HEK293 (cell line): ENCODE measurements around the gene USP36.

Experiments
- CTCF ChIA-PET: fragments of 350-600 bp; formaldehyde crosslinking; extraction: SDS; loops from one replicate; lab custom pipeline; 2021; ENCODE audit warnings: antibody characterized with exemption; lab: Yijun Ruan, JAX
- POLR2A ChIA-PET: fragments of 300-600 bp; formaldehyde crosslinking; extraction: SDS; loops from one replicate; lab custom pipeline; 2020; ENCODE audit warnings: antibody characterized with exemption, inconsistent platforms; lab: Yijun Ruan, JAX
- H3K27ac ChIP-seq: fragments of 200-500 bp; sonication (Bioruptor generic); 2 replicates; pipeline ENCODE4 v1.5.1; 2014; ENCODE audit warnings: low read depth, low read length, control low read depth, inconsistent platforms; ENCODE audit errors: extremely low read depth
- H3K36me3 ChIP-seq, 2 experiments: fragments of 200-500 bp in 1 of 2; sonication (Bioruptor generic) in 1 of 2; 1 replicate in 1 of 2; 2 replicates in 1 of 2; pipeline ENCODE4 v1.5.1; 2014 to 2017; ENCODE audit warnings: inconsistent platforms in 2 of 2, low read length in 2 of 2; ENCODE audit not compliant: control insufficient read depth in 2 of 2, insufficient read depth in 1 of 2
- H3K4me1 ChIP-seq: fragments of 200-500 bp; sonication (Bioruptor generic); 2 replicates; pipeline ENCODE4 v1.5.1; 2014; ENCODE audit warnings: mild to moderate bottlenecking, low read length, inconsistent platforms; ENCODE audit not compliant: control insufficient read depth, insufficient read depth
- H3K4me3 ChIP-seq: 2 replicates; pipeline ENCODE4 v1.5.1; 2011; ENCODE audit warnings: low read depth, mild to moderate bottlenecking, control low read depth, low read length, moderate library complexity
- H3K9me3 ChIP-seq: fragments of 200-500 bp; sonication (Bioruptor generic); 2 replicates; pipeline ENCODE4 v1.5.1; 2014; ENCODE audit warnings: low read depth, low read length, inconsistent platforms; ENCODE audit not compliant: control insufficient read depth, insufficient read depth
- EGR2 ChIP-seq: fragments of 450-650 bp; formaldehyde crosslinking; IDR thresholded peaks from 2 replicates; pipeline ENCODE4 v1.5.1; 2016; ENCODE audit warnings: low read depth, missing biosample characterization, missing genetic modification characterization
- ELK4 ChIP-seq: IDR thresholded peaks from 2 replicates; pipeline ENCODE4 v1.6.1; 2011; ENCODE audit warnings: mild to moderate bottlenecking, low read depth, low read length, borderline replicate concordance
- GFI1B ChIP-seq: fragments of 450-650 bp; formaldehyde crosslinking; IDR thresholded peaks from 2 replicates; pipeline ENCODE4 v1.5.1; 2016; ENCODE audit warnings: missing biosample characterization, missing genetic modification characterization
- GLIS1 ChIP-seq: fragments of 450-650 bp; formaldehyde crosslinking; IDR thresholded peaks from 2 replicates; pipeline ENCODE4 v1.5.1; 2016; ENCODE audit warnings: missing biosample characterization, missing genetic modification characterization
- KLF9 ChIP-seq: fragments of 450-650 bp; formaldehyde crosslinking; IDR thresholded peaks from 2 replicates; pipeline ENCODE4 v1.5.1; 2016; ENCODE audit warnings: missing biosample characterization, missing genetic modification characterization, low read depth
- PBX3 ChIP-seq: sonication (generic); formaldehyde crosslinking; IDR thresholded peaks from 2 replicates; pipeline ENCODE4 v1.8.1; 2022; ENCODE audit warnings: mild to moderate bottlenecking, moderate library complexity, missing genetic modification reagents
- ZFHX2 ChIP-seq: fragments of 450-650 bp; formaldehyde crosslinking; conservative IDR thresholded peaks from 2 replicates; pipeline ENCODE4 v1.5.1; 2016; ENCODE audit warnings: missing biosample characterization, missing genetic modification characterization
- ZIC2 ChIP-seq: fragments of 450-650 bp; formaldehyde crosslinking; IDR thresholded peaks from 2 replicates; pipeline ENCODE4 v1.5.1; 2016; ENCODE audit warnings: missing biosample characterization, missing genetic modification characterization
- ZNF292 ChIP-seq: fragments of 450-650 bp; formaldehyde crosslinking; IDR thresholded peaks from 2 replicates; pipeline ENCODE4 v1.5.1; 2016; ENCODE audit warnings: low read depth, missing biosample characterization, missing genetic modification characterization, borderline replicate concordance
- ZNF341 ChIP-seq: fragments of 450-650 bp; formaldehyde crosslinking; IDR thresholded peaks from 2 replicates; pipeline ENCODE4; 2016; ENCODE audit warnings: low read depth, missing biosample characterization, missing genetic modification characterization
- ZNF416 ChIP-seq: fragments of 450-650 bp; formaldehyde crosslinking; IDR thresholded peaks from 2 replicates; pipeline ENCODE4 v1.5.1; 2016; ENCODE audit warnings: missing biosample characterization, missing genetic modification characterization
- ZNF426 ChIP-seq: fragments of 450-650 bp; formaldehyde crosslinking; IDR thresholded peaks from 2 replicates; pipeline ENCODE4 v1.5.1; 2017; ENCODE audit warnings: missing biosample characterization, missing genetic modification characterization, mild to moderate bottlenecking, inconsistent platforms, moderate library complexity
- ZNF513 ChIP-seq: fragments of 450-650 bp; IDR thresholded peaks from 2 replicates; pipeline ENCODE4 v1.5.1; 2018; ENCODE audit warnings: missing biosample characterization, missing genetic modification characterization
- ZNF585B ChIP-seq: fragments of 450-650 bp; formaldehyde crosslinking; IDR thresholded peaks from 2 replicates; pipeline ENCODE4 v1.5.1; 2016; ENCODE audit warnings: missing biosample characterization, missing genetic modification characterization
- ZNF624 ChIP-seq: fragments of 450-650 bp; formaldehyde crosslinking; IDR thresholded peaks from 2 replicates; pipeline ENCODE4 v1.5.1; 2017; ENCODE audit warnings: missing biosample characterization, missing genetic modification characterization
- ZNF701 ChIP-seq: fragments of 450-650 bp; formaldehyde crosslinking; IDR thresholded peaks from 2 replicates; pipeline ENCODE4 v1.5.1; 2016; ENCODE audit warnings: missing biosample characterization, missing genetic modification characterization
- ZNF785 ChIP-seq: fragments of 450-650 bp; formaldehyde crosslinking; IDR thresholded peaks from 2 replicates; pipeline ENCODE4 v1.5.1; 2016; ENCODE audit warnings: missing biosample characterization, missing genetic modification characterization
- ZNF830 ChIP-seq: fragments of 450-650 bp; IDR thresholded peaks from 2 replicates; pipeline ENCODE4 v1.5.0; 2018; ENCODE audit warnings: missing biosample characterization, missing genetic modification characterization, low read depth, mild to moderate bottlenecking, moderate library complexity

USP36 gene

GRCh38 chr17:78825696-78826095, 14.9 kb downstream of the USP36 start:
- CTCF ChIA-PET, result interaction anchor here (0.7 kb wide), 1 partner anchor 16 kb away, joined by 4 read pairs; no protein-coding TSS in a partner anchor

GRCh38 chr17:78824240-78824639, 16.4 kb downstream of the USP36 start:
- Histone ChIP-seq H3K9me3 (no peaks in the 10 kb centered on the region), H3K4me3 (no peak overlapping the region), H3K27ac (no peak overlapping the region)
- CTCF ChIA-PET, result no interaction called here
- POLR2A ChIA-PET, result no interaction called here
- TF ChIP-seq ZNF785 (tag by site-specific recombination), result no peak
- no peak for TF ChIP-seq ZNF830 (tag by site-specific recombination)
- no peak for TF ChIP-seq ZNF585B (tag by site-specific recombination)
- TF ChIP-seq KLF9, result no peak
- no peak for TF ChIP-seq ZFHX2 (tag by site-specific recombination)
- no peak for TF ChIP-seq PBX3 (CRISPR knock-in tag)
- TF ChIP-seq ZNF513 (tag by site-specific recombination), result no peak
- TF ChIP-seq ELK4, result no peak
- TF ChIP-seq ZNF426, result no peak
- TF ChIP-seq ZNF341 (tag by site-specific recombination), result no peak
- TF ChIP-seq, all 188 proteins: peak for 0
- Histone ChIP-seq H3K4me1 (no peaks in the 10 kb centered on the region), H3K36me3 (peaks cover 44 to 97% of the 10 kb centered on the region in 2 experiments)

More at GRCh38 chr17:78825696-78826095, 14.9 kb downstream of the USP36 start:
- H3K9me3 ChIP-seq, result no peaks in the 10 kb centered on the region
- no peak overlapping the region for H3K4me3 ChIP-seq
- no peak overlapping the region for H3K27ac ChIP-seq
- POLR2A ChIA-PET, result no interaction called here
- H3K4me1 ChIP-seq, result no peaks in the 10 kb centered on the region
- TF ChIP-seq ZNF624 (tag by site-specific recombination) (no peak), GLIS1 (tag by site-specific recombination) (peak; percentile 62), EGR2 (no peak), ZNF416 (no peak)
- H3K36me3 ChIP-seq, result peaks cover 43 to 97% of the 10 kb centered on the region in 2 experiments

- POLR2A ChIA-PET, result no interaction called here
Measured at GRCh38 chr17:78823282-78824046, 17.1 kb downstream of the USP36 start.

More at GRCh38 chr17:78823282-78824046, 17.1 kb downstream of the USP36 start:
- TF ChIP-seq ZIC2 (tag by site-specific recombination) (peak; percentile 93), GFI1B (tag by site-specific recombination) (no peak), ZNF701 (tag by site-specific recombination) (no peak), ZNF292 (tag by site-specific recombination) (no peak)
- TF ChIP-seq, all 188 proteins: peak for 1
- Histone ChIP-seq H3K27ac (no peak overlapping the region), H3K4me3 (no peak overlapping the region), H3K4me1 (no peaks in the 10 kb centered on the region), H3K36me3 (peaks cover 52 to 97% of the 10 kb centered on the region in 2 experiments), H3K9me3 (no peaks in the 10 kb centered on the region)
- CTCF ChIA-PET, result interaction anchor here (0.6 kb wide), 1 partner anchor 8 kb away, joined by 3 read pairs; no protein-coding TSS in a partner anchor
